Gastroesophageal sphincter (tissue), 3 donors: Measurements from ENCODE around the gene SLC9A3.

ENCODE experiments used
- CTCF ChIP-seq, 4 experiments: fragments of 200-600 bp in 2 of 4; fragments of 450-650 bp in 2 of 4; sonication (generic) in 1 of 4; IDR thresholded peaks; one replicate each; pipeline ENCODE4 v1.5.1; 2017 to 2019; ENCODE audit warnings: antibody characterized with exemption in 4 of 4, mild to moderate bottlenecking in 2 of 4, moderate library complexity in 2 of 4
- POLR2AphosphoS5 ChIP-seq: sonication (generic); formaldehyde crosslinking; IDR thresholded peaks from one replicate; pipeline ENCODE4 v1.6.1; 2017; ENCODE audit warnings: antibody characterized with exemption

- TF ChIP-seq POLR2AphosphoS5 = no peak
- no peak for TF ChIP-seq CTCF (IDR thresholded peaks at IDR 0.05)
Observed at GRCh38 chr5:561408-561807, 37.2 kb upstream of the SLC9A3 start.
